ENCODE results near the gene SH3RF3.

GRCh38 chr2:109392140-109392539 lies 263.1 kb downstream of the SH3RF3 start:
- TF ChIP-seq CTCF (IDR thresholded peaks at IDR 0.05) (no peak), POLR2A (IDR thresholded peaks at IDR 0.05) (no peak), POLR2AphosphoS5 (IDR thresholded peaks at IDR 0.05) (no peak)

Data from breast epithelium (tissue), 3 donors.